Cardiac fibroblast (primary cell): ENCODE data around the gene LAX1.
A peak's percentile ranks its signal among the peaks of the same experiment; 100 is the strongest.

Experiments used
- DNase-seq, 2 donors: peaks; one replicate each; pipeline versions ENCODE4 v3.0.0 to v3.0.0-alpha.2; 2010; ENCODE audit warnings: low read depth in 2 of 2
- H3K4me3 ChIP-seq, 2 donors: replicated peaks in 1 of 2; 1 replicate in 1 of 2; 2 replicates in 1 of 2; pipeline ENCODE4 v1.5.1; 2011; ENCODE audit warnings: low read depth in 2 of 2, low read length in 2 of 2, mild to moderate bottlenecking in 2 of 2, moderate library complexity in 1 of 2
- CTCF ChIP-seq: IDR thresholded peaks from one replicate; pipeline ENCODE4 v1.5.1; 2011; ENCODE audit warnings: low read depth, mild to moderate bottlenecking, low read length, inconsistent platforms

The LAX1 gene

GRCh38 chr1:203795441-203796235, 30.7 kb downstream of the LAX1 start, which contains the start of the genes ZBED6 and ZC3H11A:
TSS of gene ZBED6 (plus strand) at chr1:203795623. CDS start at chr1:203797523, 1,900 bp downstream.
TSS of gene ZC3H11A (plus strand) at chr1:203795623. CDS start at chr1:203817071, 21,448 bp downstream.
- TF ChIP-seq CTCF, result no peak
- peak within 1 kb of the TSS; percentile 61 to 78 for H3K4me3 ChIP-seq
- DNase-seq, result peak; percentile 99 to 100

GRCh38 chr1:203796236-203796605, 31.2 kb downstream of the LAX1 start:
- H3K4me3 ChIP-seq, result peak overlapping the region; percentile 61 to 78
- no peak for TF ChIP-seq CTCF
- peak; percentile 43 to 47 for DNase-seq

GRCh38 chr1:203797216-203797615, 32.2 kb downstream of the LAX1 start:
- DNase-seq, result no peak
- TF ChIP-seq CTCF, result no peak
- peak overlapping the region in 1 of 2 donors; percentile 78 for H3K4me3 ChIP-seq

- H3K4me3 ChIP-seq, result no peak overlapping the region
- no peak for TF ChIP-seq CTCF
- DNase-seq, result no peak
Measured at GRCh38 chr1:203797948-203798655, 33.1 kb downstream of the LAX1 start.

GRCh38 chr1:203799157-203799556, 34.2 kb downstream of the LAX1 start:
- H3K4me3 ChIP-seq, result no peak overlapping the region
- TF ChIP-seq CTCF, result no peak
- peak in 1 of 2 donors; percentile 54 for DNase-seq

- no peak overlapping the region for H3K4me3 ChIP-seq
- no peak for DNase-seq
Measured at GRCh38 chr1:203799971-203800370, 35.0 kb downstream of the LAX1 start.

More at GRCh38 chr1:203799971-203800370, 35.0 kb downstream of the LAX1 start:
- TF ChIP-seq CTCF, result no peak
